K562 (cell line): ENCODE data around the gene CDC14B. TPM values are rescaled to one million over a fixed set of nuclear protein-coding genes. Genes with fewer than 3 reads are reported as not detected.

Experiments used
- NFE2L1 ChIP-seq: fragments of 450-650 bp; IDR thresholded peaks from 2 replicates; pipeline ENCODE4 v1.6.1; 2016; ENCODE audit warnings: missing genetic modification characterization, low read depth, mild to moderate bottlenecking, missing compliant biosample characterization, moderate library complexity, borderline replicate concordance
- ZNF175 ChIP-seq: fragments of 200-800 bp; sonication (Bioruptor generic); IDR thresholded peaks from 2 replicates; pipeline ENCODE4 v1.6.1; 2016; ENCODE audit warnings: low read depth, mild to moderate bottlenecking, missing genetic modification characterization, missing compliant biosample characterization
- polyA plus RNA-seq, 8 experiments: library from polyadenylated mRNA; depleted of rRNA in 4 of 8; stranded (reverse) in 5 of 8; unstranded in 3 of 8; fragments of >200 nt; fragmentation: Nextera tagmentation in 2 of 8; fragmentation: Illumina TruSeq in 1 of 8; extraction: Ambion mirVana in 2 of 8; extraction: Trizol in 1 of 8; gene quantifications; 2 replicates each; pipeline versions ENCODE4 v1.2.1 to v1.2.3, GENCODE V29; 2011 to 2014; ENCODE audit warnings: inconsistent platforms in 1 of 8, missing spikeins in 1 of 8
- total RNA-seq, 7 experiments: library from RNA; depleted of rRNA in 6 of 7; stranded (reverse); fragments of >200 nt in 6 of 7; fragmentation: Illumina TruSeq in 2 of 7; extraction: Trizol in 2 of 7; gene quantifications; 2 replicates each; pipeline versions ENCODE4 v1.2.1 to v1.2.3, GENCODE V29; 2011 to 2021; ENCODE audit warnings: low replicate concordance in 1 of 7
- TF ChIP-seq, protein P1 (sequence below): fragments of 200-600 bp; sonication (generic); IDR thresholded peaks from one replicate; pipeline ENCODE4 v1.6.1; 2012; ENCODE audit warnings: mild to moderate bottlenecking, low read depth, low read length, inconsistent platforms
- TF ChIP-seq, protein P2 (sequence below), 2 experiments: fragments of 200-800 bp in 1 of 2; sonication (Bioruptor generic) in 1 of 2; sonication (generic) in 1 of 2; formaldehyde crosslinking in 1 of 2; IDR thresholded peaks in 1 of 2; conservative IDR thresholded peaks in 1 of 2; 2 replicates each; pipeline versions ENCODE4 v1.5.0 to v1.6.1; 2016 to 2020; ENCODE audit warnings: missing compliant biosample characterization in 1 of 2, missing genetic modification characterization in 1 of 2, missing genetic modification reagents in 1 of 2

Gene CDC14B
- total and polyA plus RNA-seq, 9 of the 15 experiments (the other 6 are each of a cell fraction or from before 2014, with no cell fraction given), result 1.4 to 6.0 (median 3.8) TPM

DNA sequence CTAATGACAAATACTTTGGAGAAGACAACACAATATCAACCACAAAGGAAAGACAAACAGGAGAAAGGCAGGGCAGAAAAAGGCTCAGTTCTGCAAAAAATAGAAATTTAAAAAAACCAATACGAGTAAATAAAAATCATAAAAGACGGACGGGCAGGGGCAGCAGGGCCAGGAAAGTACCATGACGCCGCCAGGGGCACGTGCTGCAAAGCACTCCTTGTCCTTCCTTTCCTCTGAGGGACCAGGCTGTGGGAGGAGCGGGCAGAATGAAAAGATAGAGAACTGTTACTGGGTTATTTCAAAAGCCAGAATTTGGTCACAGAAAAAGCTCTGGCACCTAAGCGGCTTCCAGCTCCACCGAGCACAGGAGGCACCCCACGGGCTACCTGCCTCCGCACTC is 115.7 kb downstream of the CDC14B start (continued):
- TF ChIP-seq, protein P1, sequence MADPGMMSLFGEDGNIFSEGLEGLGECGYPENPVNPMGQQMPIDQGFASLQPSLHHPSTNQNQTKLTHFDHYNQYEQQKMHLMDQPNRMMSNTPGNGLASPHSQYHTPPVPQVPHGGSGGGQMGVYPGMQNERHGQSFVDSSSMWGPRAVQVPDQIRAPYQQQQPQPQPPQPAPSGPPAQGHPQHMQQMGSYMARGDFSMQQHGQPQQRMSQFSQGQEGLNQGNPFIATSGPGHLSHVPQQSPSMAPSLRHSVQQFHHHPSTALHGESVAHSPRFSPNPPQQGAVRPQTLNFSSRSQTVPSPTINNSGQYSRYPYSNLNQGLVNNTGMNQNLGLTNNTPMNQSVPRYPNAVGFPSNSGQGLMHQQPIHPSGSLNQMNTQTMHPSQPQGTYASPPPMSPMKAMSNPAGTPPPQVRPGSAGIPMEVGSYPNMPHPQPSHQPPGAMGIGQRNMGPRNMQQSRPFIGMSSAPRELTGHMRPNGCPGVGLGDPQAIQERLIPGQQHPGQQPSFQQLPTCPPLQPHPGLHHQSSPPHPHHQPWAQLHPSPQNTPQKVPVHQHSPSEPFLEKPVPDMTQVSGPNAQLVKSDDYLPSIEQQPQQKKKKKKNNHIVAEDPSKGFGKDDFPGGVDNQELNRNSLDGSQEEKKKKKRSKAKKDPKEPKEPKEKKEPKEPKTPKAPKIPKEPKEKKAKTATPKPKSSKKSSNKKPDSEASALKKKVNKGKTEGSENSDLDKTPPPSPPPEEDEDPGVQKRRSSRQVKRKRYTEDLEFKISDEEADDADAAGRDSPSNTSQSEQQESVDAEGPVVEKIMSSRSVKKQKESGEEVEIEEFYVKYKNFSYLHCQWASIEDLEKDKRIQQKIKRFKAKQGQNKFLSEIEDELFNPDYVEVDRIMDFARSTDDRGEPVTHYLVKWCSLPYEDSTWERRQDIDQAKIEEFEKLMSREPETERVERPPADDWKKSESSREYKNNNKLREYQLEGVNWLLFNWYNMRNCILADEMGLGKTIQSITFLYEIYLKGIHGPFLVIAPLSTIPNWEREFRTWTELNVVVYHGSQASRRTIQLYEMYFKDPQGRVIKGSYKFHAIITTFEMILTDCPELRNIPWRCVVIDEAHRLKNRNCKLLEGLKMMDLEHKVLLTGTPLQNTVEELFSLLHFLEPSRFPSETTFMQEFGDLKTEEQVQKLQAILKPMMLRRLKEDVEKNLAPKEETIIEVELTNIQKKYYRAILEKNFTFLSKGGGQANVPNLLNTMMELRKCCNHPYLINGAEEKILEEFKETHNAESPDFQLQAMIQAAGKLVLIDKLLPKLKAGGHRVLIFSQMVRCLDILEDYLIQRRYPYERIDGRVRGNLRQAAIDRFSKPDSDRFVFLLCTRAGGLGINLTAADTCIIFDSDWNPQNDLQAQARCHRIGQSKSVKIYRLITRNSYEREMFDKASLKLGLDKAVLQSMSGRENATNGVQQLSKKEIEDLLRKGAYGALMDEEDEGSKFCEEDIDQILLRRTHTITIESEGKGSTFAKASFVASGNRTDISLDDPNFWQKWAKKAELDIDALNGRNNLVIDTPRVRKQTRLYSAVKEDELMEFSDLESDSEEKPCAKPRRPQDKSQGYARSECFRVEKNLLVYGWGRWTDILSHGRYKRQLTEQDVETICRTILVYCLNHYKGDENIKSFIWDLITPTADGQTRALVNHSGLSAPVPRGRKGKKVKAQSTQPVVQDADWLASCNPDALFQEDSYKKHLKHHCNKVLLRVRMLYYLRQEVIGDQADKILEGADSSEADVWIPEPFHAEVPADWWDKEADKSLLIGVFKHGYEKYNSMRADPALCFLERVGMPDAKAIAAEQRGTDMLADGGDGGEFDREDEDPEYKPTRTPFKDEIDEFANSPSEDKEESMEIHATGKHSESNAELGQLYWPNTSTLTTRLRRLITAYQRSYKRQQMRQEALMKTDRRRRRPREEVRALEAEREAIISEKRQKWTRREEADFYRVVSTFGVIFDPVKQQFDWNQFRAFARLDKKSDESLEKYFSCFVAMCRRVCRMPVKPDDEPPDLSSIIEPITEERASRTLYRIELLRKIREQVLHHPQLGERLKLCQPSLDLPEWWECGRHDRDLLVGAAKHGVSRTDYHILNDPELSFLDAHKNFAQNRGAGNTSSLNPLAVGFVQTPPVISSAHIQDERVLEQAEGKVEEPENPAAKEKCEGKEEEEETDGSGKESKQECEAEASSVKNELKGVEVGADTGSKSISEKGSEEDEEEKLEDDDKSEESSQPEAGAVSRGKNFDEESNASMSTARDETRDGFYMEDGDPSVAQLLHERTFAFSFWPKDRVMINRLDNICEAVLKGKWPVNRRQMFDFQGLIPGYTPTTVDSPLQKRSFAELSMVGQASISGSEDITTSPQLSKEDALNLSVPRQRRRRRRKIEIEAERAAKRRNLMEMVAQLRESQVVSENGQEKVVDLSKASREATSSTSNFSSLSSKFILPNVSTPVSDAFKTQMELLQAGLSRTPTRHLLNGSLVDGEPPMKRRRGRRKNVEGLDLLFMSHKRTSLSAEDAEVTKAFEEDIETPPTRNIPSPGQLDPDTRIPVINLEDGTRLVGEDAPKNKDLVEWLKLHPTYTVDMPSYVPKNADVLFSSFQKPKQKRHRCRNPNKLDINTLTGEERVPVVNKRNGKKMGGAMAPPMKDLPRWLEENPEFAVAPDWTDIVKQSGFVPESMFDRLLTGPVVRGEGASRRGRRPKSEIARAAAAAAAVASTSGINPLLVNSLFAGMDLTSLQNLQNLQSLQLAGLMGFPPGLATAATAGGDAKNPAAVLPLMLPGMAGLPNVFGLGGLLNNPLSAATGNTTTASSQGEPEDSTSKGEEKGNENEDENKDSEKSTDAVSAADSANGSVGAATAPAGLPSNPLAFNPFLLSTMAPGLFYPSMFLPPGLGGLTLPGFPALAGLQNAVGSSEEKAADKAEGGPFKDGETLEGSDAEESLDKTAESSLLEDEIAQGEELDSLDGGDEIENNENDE, result no peak
- TF ChIP-seq NFE2L1, result no peak
- TF ChIP-seq ZNF175 (CRISPR knock-in tag), result no peak
- TF ChIP-seq, protein P2, sequence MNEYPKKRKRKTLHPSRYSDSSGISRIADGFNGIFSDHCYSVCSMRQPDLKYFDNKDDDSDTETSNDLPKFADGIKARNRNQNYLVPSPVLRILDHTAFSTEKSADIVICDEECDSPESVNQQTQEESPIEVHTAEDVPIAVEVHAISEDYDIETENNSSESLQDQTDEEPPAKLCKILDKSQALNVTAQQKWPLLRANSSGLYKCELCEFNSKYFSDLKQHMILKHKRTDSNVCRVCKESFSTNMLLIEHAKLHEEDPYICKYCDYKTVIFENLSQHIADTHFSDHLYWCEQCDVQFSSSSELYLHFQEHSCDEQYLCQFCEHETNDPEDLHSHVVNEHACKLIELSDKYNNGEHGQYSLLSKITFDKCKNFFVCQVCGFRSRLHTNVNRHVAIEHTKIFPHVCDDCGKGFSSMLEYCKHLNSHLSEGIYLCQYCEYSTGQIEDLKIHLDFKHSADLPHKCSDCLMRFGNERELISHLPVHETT (CRISPR knock-in tag; conservative IDR thresholded peaks at IDR 0.05 in 1 of 2, IDR thresholded peaks at IDR 0.05 in 1 of 2), result no peak
